Measurements from ENCODE around the gene CACNA1D.
A peak's percentile ranks its signal among the peaks of the same experiment; 100 is the strongest.

CACNA1D gene

DNA sequence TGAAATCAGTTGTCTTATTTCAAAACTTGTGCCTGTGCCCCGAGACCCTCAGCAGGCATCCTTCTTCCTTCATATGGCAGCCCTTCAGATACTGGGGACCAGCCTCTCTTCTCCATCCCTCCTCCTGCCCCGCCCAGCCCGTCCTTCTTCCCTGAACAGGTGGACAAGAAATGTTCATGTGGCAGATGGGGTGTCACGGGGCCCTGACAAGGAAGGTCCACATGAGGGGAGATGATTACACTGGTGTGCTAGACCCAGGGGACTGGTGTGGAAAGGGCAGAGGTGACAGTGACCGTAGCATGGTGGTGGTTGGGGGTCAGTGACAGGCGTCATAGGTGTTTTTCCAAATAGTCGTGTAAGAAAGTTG lies 200.9 kb downstream of the CACNA1D start:
- DNase-seq, result no peak

- DNase-seq, result no peak
Observed at GRCh38 chr3:53696401-53697172, 202.2 kb downstream of the CACNA1D start.

DNA sequence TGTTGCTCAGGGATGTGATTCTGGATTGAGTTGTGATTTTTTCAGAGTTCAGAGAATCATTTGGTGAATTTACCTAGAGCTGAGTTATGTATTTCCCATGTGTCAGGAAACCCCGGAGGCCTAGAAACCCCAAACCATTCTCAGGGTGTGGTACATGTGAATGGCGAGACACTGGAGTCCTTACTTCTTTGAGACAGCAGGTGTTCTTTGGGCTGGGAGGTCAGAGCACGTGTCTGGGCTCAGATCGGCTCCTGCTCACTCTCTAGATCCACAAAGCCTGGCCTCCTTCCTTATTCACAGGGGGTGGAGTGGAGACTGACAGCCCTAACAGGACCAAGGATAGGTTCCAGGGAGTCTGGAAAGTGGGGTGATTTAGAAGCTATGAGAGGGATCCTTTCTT lies 206.0 kb downstream of the CACNA1D start:
- DNase-seq, result no peak

GRCh38 chr3:53702776-53703530 lies 208.5 kb downstream of the CACNA1D start:
- no peak for DNase-seq

DNA sequence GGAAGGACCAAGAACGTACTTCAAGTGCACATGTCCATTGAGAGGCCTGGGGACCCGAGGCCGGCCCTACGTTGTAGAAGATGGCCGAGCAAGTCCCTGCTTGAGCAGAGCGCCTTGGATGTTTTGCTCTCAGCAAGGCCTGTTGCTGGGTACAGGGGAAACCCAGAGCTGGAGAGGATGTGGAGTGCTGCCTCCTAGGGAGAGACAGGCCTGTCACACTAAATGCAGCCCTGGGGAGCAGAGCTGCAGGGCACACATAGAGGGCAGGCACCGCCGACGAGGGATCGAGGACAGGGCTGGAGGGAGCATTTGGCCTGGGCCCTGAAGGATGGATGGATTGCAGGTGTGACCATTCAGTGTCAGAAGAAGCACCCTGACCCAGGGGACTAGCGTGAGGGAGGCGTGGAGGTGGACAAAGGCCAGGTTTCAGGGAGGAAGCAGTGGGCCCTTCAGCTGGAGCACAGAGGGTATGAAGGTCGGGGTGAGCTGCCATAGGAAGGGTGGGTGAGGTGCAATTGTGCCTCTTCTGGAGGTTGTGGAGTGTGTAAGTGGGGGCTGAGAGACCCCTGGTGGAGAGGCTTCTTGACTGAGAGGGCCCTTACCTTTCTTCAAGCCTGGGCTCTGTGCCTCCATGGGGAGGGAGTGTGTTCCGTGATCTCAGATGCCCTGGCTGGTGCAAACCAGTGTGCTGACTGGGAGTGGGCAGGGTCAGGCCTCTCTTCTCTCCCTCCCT lies 209.4 kb downstream of the CACNA1D start:
- DNase-seq, result no peak

- DNase-seq, result no peak
Observed at GRCh38 chr3:53704363-53704725, 209.9 kb downstream of the CACNA1D start.

GRCh38 chr3:53705024-53705745 lies 210.8 kb downstream of the CACNA1D start:
- DNase-seq, result no peak

- DNase-seq, result no peak
Observed at GRCh38 chr3:53705774-53706173, 211.4 kb downstream of the CACNA1D start.

GRCh38 chr3:53707222-53707621 lies 212.8 kb downstream of the CACNA1D start:
- DNase-seq, result no peak

DNA sequence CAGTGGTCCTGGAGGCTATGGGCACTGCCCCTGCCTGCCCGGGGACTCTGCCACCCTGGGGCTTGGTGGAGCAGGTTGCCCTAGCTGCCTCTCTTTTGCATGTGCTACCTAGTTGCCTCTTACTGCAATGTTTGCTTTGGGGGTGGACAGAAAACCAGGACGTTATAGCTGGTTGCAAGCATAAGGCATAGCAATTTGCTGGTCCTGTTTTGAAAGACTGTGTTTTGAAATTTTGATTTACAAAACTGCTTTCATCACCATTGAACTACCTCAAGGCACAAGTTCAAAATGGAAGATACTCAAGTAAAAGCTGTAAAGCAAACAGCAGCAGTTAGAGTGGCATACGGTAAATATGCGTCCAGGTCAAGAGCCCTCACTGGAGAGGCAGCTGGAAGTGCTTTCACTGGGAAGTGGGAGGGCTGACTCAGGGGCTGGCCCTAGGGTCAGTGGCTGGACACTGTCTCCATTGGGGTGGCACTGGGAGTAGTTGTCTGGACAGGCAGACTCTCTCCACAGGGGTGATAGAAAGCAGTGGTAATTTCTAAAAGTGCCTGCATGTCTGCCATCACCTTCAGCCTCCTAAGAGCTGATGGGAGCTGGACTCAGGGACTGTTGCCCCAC lies 213.7 kb downstream of the CACNA1D start:
- DNase-seq, result no peak

GRCh38 chr3:53709256-53709655 lies 214.8 kb downstream of the CACNA1D start:
- no peak for DNase-seq

DNA sequence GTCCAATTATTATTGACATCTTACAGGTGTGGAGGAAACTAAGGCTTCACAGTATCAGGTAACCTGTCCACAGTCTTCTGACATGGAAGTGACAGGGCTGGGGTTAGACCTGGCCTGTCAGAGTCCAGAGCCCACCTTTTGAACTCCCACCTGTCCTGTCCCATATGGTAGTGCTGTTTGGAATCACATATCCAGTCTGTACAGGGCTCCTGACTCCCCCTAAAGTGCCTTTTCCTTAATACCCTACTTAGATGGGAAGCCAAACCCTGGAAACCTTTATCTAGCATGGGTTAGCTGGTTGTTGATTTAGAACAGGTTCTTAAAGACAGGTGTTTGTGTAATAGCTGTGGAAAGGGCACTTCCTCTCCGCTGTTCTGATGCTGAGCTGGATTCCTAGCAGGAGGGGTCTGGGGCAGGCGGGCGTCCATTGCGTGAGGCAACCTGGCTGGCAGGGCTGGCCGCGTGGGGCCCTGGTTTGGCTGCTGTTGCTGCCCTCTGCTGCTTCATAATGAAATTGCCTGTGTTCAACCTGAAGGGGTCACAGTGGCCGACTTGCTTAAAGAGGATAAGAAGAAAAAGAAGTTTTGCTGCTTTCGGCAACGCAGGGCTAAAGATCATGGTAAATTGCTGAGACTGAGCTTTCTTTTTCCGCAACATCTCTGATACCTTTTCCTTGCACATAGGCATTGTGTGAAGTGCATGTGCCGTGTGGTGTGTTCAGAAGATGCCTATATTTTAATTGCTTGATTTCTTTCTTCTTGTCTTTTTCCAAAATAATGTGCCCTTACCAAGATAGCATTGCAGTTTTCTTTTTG lies 215.7 kb downstream of the CACNA1D start:
- peak; percentile 27 for DNase-seq

DNA sequence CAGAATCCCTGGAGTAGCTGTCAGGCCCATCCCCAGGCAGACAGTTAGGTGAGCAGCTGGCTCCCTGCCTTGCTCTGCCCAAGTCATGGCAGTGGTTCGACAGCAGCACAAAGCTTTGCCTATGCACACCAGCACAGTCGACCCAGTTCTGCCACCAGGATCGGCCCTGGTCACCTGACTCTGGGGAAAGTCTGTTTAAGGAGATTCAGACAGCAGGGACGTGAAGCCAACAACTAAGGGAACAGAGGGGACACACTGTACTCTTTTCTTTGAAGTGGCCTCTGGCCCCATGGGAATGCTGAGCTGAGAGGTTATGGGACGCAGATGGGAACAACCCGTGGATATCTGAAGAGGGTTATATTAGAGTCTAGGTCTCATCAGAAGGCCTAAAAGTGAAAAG lies 217.0 kb downstream of the CACNA1D start:
- no peak for DNase-seq

GRCh38 chr3:53712817-53713388 lies 218.5 kb downstream of the CACNA1D start:
- DNase-seq, result no peak

DNA sequence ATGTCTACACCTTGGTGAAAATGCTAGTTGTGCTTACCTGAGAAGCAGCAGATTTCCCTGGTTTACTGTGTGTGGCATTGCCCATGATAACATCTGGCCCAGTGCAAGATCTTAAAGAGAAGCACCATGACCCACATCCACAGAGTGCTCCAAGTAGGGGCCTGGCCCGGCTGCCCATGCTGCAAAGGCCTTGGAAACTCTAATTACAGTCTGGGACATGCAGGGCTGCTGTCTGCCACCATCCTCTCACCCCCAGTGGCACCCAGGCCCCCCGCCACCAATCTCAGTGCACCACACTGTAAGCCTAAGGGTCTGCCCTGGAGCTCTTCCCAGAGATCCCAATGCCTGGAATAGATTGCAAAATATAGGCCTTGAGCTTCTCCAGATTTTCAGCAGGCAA lies 219.2 kb downstream of the CACNA1D start:
- no peak for DNase-seq

GRCh38 chr3:53715815-53716483 lies 221.5 kb downstream of the CACNA1D start:
- DNase-seq, result no peak

DNA sequence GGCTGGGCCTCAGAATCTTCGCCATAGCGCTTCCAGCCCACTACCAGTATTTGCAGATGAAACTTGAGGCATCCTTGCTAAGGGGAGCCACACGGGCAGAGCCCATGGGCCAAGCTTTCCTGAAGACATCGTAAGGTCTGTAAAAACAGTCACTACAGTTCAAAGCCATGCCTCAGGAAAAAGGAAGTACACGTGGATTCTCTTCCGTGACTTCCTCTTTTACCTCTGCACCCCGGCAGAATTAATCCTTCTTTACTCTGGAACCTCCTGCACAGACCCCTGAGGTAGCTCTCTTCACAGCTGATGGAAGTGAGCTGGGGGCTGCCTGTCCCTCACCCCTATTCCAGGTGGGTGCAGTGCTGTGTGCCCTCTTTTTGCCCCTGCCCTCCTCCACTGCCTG lies 222.6 kb downstream of the CACNA1D start:
- DNase-seq, result no peak

GRCh38 chr3:53718462-53718861 lies 224.1 kb downstream of the CACNA1D start:
- DNase-seq, result no peak

GRCh38 chr3:53719796-53720195 lies 225.4 kb downstream of the CACNA1D start:
- DNase-seq, result no peak

- no peak for DNase-seq
Observed at GRCh38 chr3:53721187-53722119, 227.0 kb downstream of the CACNA1D start.
